Hair follicle dermal papilla cell (primary cell): ENCODE measurements around the gene TASOR. TPM values are rescaled to one million over a fixed set of nuclear protein-coding genes. Genes with fewer than 3 reads are reported as not detected.

ENCODE experiments used
- total RNA-seq: library from RNA; depleted of rRNA; stranded (reverse); fragments of >200 nt; gene quantifications from 2 replicates; pipeline ENCODE4 v1.2.3, GENCODE V29; 2012

The TASOR gene, protein sequence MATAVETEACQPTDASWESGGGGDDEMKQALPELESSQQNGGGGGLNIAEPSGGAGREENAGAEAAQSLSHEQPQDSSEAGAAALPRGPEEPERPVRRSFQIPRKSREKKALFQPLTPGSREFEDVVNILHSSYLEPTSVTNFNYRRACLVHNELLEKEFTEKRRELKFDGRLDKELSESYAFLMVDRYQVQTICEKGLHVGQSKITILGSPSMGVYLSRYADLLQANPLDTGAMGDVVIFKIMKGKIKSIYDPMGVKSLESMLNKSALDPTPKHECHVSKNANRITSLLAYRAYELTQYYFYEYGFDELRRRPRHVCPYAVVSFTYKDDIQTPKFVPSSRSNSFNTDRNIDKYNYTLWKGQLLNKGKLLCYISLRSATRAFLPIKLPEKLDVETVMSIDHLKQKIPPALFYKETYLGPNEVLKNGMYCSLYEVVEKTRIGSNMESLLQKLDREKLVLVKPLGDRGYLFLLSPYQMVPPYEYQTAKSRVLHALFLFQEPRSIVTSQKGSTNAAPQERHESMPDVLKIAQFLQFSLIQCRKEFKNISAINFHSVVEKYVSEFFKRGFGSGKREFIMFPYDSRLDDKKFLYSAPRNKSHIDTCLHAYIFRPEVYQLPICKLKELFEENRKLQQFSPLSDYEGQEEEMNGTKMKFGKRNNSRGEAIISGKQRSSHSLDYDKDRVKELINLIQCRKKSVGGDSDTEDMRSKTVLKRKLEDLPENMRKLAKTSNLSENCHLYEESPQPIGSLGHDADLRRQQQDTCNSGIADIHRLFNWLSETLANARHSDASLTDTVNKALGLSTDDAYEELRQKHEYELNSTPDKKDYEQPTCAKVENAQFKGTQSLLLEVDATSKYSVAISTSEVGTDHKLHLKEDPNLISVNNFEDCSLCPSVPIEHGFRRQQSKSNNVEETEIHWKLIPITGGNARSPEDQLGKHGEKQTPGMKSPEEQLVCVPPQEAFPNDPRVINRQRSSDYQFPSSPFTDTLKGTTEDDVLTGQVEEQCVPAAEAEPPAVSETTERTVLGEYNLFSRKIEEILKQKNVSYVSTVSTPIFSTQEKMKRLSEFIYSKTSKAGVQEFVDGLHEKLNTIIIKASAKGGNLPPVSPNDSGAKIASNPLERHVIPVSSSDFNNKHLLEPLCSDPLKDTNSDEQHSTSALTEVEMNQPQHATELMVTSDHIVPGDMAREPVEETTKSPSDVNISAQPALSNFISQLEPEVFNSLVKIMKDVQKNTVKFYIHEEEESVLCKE (N-terminal part only)
- total RNA-seq: 81.7 and 100.0 TPM in 2 replicates

DNA sequence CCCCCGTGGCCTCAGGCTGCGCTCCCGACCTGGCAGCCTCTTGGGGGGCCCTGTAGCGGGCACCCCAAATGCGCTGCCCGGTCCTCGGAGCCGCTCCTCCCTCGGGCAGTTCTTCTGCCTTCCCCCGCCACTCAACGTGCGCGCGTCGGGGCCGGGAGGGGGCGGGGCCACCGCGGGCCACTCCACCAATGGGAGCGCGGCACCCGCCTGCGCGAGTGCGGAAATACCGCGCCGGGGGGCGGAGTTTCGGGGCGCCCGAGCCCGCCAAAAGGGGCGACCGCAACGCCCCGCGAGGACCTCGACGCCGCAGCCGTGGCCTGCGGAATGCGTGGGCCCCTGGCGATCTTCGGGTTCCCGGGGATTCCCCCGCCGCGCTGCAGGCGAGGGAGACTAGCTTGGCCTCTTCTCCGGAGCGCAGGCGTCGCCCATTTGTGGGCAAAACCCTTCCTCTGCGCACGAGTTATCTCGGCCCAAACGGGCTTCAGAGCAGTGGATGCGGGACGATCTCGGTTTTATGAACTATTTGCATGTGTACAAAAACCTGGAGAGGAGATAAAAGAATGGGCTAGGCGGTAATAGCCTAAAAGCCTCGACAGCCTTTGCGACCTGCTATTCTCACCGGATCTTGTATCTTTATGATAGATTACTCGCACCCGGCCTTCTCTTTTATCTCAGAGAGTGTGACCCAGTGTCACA is at the start of gene TASOR:
Gene TASOR (minus strand): TSS at position 144 of the 696 bp plus-strand sequence. CDS start 259 bp downstream, outside the sequence.

Other genes with a start within 250 kb of the TASOR start
- gene ERC2, start 214.8 kb downstream of the TASOR start, total RNA-seq: 0.12 and 0.32 TPM in 2 replicates
- 23.5 and 23.8 TPM in 2 replicates for gene CCDC66, start 126.1 kb downstream of the TASOR start, total RNA-seq
- 13.7 and 14.9 TPM in 2 replicates for gene ARHGEF3, start 118.7 kb upstream of the TASOR start, total RNA-seq